ENCODE data around the gene PSMA5.

GRCh38 chr1:109356505-109356904 lies 69.7 kb downstream of the PSMA5 start:
- TF ChIP-seq CTCF (conservative IDR thresholded peaks at IDR 0.05 in 1 of 2, IDR thresholded peaks at IDR 0.05 in 1 of 2; ENCODE audit: extremely low read depth in 1 of 2, insufficient read depth in 1 of 2, low read depth in 1 of 2, low read length in 2 of 2) (no peak), EZH2 (IDR thresholded peaks at IDR 0.05; ENCODE audit: borderline replicate concordance, low read length) (no peak)
